Type B pancreatic cell (in vitro differentiated cells): ENCODE measurements around the gene C6orf47. TPM values are rescaled to one million over a fixed set of nuclear protein-coding genes. Genes with fewer than 3 reads are reported as not detected.

Experiments
- DNase-seq: peaks from one replicate; pipeline ENCODE4 v3.0.0; 2021; ENCODE audit warnings: mixed read lengths; ENCODE audit not compliant: unreplicated experiment; ENCODE audit errors: extremely low spot score
- H3K27ac Mint-ChIP-seq: 2 replicates; pipeline ENCODE4 v1.8.0; 2021; ENCODE audit warnings: mild to moderate bottlenecking, mixed read lengths
- H3K27me3 Mint-ChIP-seq: 2 replicates; pipeline ENCODE4 v1.8.0; 2021; ENCODE audit warnings: mixed read lengths
- H3K36me3 Mint-ChIP-seq: 2 replicates; pipeline ENCODE4 v1.8.0; 2021; ENCODE audit warnings: mixed read lengths
- H3K4me1 Mint-ChIP-seq: one replicate; pipeline ENCODE4 v1.8.0; 2021; ENCODE audit warnings: mixed read lengths; ENCODE audit not compliant: unreplicated experiment
- H3K4me3 Mint-ChIP-seq: 2 replicates; pipeline ENCODE4 v1.8.0; 2021; ENCODE audit warnings: mild to moderate bottlenecking, mixed read lengths
- H3K9me3 Mint-ChIP-seq: 2 replicates; pipeline ENCODE4 v1.8.0; 2021; ENCODE audit warnings: mixed read lengths
- CTCF ChIP-seq: fragments of 200-600 bp; sonication (generic); conservative IDR thresholded peaks from 2 replicates; pipeline ENCODE4 v1.5.0; 2021; ENCODE audit warnings: antibody characterized with exemption, mild to moderate bottlenecking
- total RNA-seq: library from RNA; stranded (reverse); gene quantifications from 2 replicates; pipeline ENCODE4 v1.2.1, GENCODE V29; 2021; ENCODE audit warnings: low replicate concordance

The C6orf47 gene
- total RNA-seq, 1 donor from 2014 or later, result 22.3 TPM

DNA sequence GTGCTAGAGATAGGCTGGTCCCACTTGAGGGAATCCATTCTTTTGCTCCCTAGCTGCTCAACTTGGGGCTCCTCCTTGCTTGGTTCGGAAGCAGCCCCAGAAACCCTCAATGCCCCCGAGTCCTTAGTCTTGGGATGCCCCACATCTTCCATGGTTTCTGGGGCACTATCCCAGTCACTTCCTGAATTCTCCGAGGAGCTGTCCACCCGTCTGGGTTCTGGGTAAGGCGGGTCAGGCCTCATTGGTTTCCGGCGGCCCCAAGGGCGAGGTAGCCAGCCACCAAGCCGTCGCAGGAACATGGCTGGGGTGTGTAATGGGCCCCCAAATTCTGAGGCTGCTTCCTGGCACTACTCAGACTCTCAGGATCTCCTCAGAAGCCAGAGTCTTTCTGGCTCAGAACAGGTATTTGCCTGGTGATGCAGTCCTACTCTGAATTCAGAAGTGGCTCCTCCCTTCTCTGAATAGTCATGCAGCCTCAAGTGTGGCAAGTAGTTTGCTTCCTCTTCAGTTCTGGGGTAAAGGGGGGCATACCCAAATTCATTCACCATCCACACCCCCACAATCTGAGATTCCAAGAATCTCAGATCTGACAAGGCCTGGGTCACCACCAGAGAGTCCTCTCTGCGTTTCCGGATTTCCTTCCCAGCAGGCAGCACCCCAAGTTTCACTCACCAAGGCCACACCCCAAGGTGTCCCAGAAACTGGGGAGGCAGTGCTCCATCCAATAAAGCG is 763 bp downstream of the C6orf47 start:
- Mint-ChIP-seq H3K27me3 (no peaks in the 10 kb centered on the region), H3K9me3 (no peaks in the 10 kb centered on the region), H3K4me1 (peaks cover 55% of the 10 kb centered on the region), H3K36me3 (peaks cover 28% of the 10 kb centered on the region), H3K27ac (peak overlapping the region; percentile 90), H3K4me3 (peak overlapping the region; percentile 93)
- no peak for TF ChIP-seq CTCF
- no peak for DNase-seq

- H3K27ac Mint-ChIP-seq, result peak overlapping the region; percentile 90
- peaks cover 23% of the 10 kb centered on the region for H3K36me3 Mint-ChIP-seq
- H3K4me1 Mint-ChIP-seq, result peaks cover 49% of the 10 kb centered on the region
- no peaks in the 10 kb centered on the region for H3K27me3 Mint-ChIP-seq
- no peak for DNase-seq
- H3K9me3 Mint-ChIP-seq, result no peaks in the 10 kb centered on the region
- H3K4me3 Mint-ChIP-seq, result peak overlapping the region; percentile 93
- TF ChIP-seq CTCF, result no peak
Observed at GRCh38 chr6:31658983-31659648, 1.5 kb downstream of the C6orf47 start.

DNA sequence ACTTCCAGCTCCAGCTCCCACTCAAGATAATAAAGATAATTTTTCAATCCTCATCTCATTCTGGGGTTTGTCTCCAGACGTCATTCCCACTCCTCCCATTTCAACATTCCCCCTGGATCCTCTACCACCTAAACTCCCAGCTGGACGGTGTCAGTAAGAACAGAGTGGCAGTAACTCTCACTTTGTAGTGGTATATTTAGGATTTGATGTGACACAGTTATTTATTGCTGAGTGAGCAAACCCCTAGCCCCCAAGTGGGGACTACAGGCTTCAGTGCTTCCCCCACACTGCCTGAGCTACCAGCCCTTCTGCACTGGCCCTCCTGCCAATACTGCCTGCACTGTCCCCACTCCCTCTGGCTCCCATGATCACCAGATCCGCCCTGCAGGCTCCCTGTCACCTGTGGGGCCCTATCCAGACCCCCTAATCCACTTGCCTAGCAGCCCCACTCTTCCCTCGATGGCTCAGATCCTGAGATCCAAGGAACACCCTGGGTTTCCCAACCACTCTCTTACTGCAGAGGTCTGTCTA is 2.4 kb downstream of the C6orf47 start:
- H3K4me3 Mint-ChIP-seq, result peak overlapping the region; percentile 93
- peak overlapping the region; percentile 82 for H3K27ac Mint-ChIP-seq
- no peaks in the 10 kb centered on the region for H3K27me3 Mint-ChIP-seq
- no peaks in the 10 kb centered on the region for H3K9me3 Mint-ChIP-seq
- no peak for TF ChIP-seq CTCF
- DNase-seq, result no peak
- peaks cover 17% of the 10 kb centered on the region for H3K36me3 Mint-ChIP-seq
- peaks cover 40% of the 10 kb centered on the region for H3K4me1 Mint-ChIP-seq

GRCh38 chr6:31657406-31658157 is 3.0 kb downstream of the C6orf47 start:
- DNase-seq, result no peak
- peak overlapping the region; percentile 82 for H3K27ac Mint-ChIP-seq
- H3K36me3 Mint-ChIP-seq, result peaks cover 16% of the 10 kb centered on the region
- H3K27me3 Mint-ChIP-seq, result no peaks in the 10 kb centered on the region
- no peak for TF ChIP-seq CTCF
- H3K4me3 Mint-ChIP-seq, result peak overlapping the region; percentile 93
- no peaks in the 10 kb centered on the region for H3K9me3 Mint-ChIP-seq
- H3K4me1 Mint-ChIP-seq, result peaks cover 43% of the 10 kb centered on the region

GRCh38 chr6:31655349-31656237 is 5.0 kb downstream of the C6orf47 start, which contains the start of gene APOM:
Gene APOM (plus strand): TSS chr6:31655894. CDS start chr6:31655967, 73 bp downstream.
- Mint-ChIP-seq H3K9me3 (no peaks in the 10 kb centered on the region), H3K4me1 (peaks cover 42% of the 10 kb centered on the region), H3K36me3 (peaks cover 26% of the 10 kb centered on the region), H3K27me3 (no peaks in the 10 kb centered on the region), H3K27ac (peak within 1 kb of the TSS; percentile 83), H3K4me3 (peak within 1 kb of the TSS; percentile 65)
- no peak for TF ChIP-seq CTCF
- no peak for DNase-seq
